NK-92 (cell line): Measurements from ENCODE around the gene CCDC148.
A peak's percentile ranks its signal among the peaks of the same experiment; 100 is the strongest.

ENCODE experiments used
- DNase-seq: peaks from one replicate; lab custom pipeline; 2025; ENCODE audit not compliant: unreplicated experiment; lab: John Stamatoyannopoulos, UW

The CCDC148 gene

DNA sequence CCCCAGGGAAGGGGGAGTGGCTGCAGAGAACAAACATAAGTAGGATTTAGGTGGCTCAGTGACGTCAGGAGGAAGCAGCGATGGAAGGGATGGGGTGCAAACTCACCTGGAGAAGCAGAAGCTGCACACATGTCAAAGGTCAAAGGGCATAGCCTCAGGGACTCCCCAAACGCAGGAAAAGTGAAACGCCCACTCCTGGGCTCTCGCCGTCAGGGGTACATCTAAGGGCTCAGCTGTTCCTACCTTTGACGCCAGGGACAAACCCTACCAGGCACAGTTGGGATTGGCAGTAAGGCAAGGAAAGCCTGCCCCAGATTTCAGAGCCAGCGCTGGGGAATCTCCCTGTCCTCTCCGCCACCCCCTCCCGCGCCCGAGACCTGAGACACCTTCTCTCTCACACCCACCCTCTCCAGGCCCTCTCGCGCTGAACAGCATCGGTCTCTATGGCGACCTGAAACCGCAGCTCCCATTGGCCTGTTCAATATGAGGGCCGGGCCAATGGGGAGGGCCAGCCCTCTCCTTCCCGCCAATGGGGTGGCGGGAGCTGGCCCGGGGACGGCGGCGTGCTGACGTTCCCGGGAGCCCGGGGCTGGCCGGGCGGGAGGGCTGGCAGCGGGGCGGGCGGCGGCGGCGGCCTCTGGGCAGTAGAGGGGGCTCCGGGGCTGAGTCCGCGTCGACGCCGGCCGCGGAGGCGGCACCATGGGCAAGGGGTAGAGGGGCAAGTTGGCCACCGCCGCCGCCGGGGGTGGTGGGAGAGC, at the start of gene CCDC148, which contains the start of gene PKP4:
CCDC148 (minus strand) TSS at position 445 of the 758 bp plus-strand sequence; CDS start at position 131, 314 bp downstream.
PKP4 (plus strand) TSS at position 644 of the 758 bp plus-strand sequence. CDS start 76,233 bp downstream, outside the sequence.
- peak; percentile 55 for DNase-seq

DNA sequence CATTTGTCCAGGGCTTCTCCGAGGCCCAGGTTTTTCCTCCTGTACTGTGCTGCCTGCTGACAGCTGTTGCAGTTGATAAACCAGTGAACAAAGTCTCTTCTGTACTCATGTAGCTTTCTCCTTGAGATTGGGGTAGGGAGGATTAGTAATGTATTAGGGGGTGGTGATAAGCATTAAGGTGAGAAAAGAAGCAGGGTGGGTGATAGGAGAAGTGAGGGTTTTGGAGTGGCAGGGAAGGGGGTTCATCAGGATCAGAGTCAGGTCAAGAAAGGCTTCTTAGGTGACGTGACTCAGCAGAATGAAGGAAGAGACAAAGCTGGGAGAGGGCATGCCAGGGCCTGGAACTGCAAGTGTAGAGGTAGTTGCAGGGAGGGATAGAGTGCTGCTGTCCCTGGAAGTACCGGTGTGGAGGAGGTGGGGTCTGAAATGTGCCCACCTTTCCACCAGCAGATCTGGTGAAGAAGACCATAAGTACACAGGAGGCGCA, 48.9 kb upstream of the CCDC148 start:
- no peak for DNase-seq

DNA sequence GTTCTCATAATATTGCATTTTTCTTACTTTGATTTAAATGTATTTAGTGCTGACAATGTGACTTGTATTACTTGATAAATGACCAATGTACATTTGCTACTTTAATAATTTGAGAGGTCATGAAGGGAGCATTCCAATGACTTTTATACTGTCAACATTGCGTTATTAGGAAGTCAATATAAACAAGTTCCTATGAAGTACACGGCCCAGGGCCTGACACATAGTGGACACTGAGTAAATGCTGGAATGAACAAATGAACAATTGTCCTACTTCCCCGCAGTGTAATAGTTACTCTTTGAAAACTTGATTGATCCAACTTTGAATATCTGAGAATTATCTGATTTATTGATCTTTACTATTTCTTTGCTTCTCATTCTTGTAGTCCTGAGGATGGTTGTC, 47.5 kb upstream of the CCDC148 start:
- no peak for DNase-seq

DNA sequence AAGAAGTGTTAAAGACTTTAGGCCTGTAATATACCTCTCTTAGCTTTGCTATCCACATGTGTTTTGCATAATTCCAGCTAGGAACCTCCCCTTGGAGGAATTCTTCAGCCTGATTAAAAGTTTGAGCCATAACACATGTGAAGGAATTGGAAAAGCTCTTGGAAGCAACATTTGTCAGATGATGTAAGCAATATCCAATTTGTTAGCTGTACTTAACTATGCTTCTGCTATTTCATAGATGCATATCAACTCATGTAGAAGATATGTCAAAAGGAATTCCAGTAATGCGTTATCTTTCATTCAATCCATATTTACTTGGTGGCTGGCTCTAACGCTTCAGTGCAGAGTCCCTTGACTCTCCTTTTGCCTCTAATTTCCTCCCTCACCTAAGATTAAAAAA, 46.4 kb upstream of the CCDC148 start:
- no peak for DNase-seq

DNA sequence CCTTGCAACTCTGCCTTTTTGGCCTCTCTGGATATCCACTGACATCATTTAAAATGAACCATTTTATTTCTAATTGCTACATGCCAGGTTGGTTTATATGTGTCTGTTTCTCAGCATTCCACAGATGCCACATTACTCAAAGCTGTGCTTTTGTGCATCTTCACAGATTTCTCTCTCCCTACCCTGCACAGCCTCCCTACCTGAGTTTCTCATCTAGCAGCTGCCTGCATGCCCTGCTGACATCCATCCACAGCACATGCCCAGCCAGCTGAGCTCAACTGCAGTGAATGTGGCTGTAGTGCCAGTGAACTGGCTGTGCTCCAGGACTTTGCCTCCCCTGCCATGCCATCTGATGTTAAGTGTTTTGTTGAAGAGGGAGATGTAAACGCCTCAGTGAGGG, 44.7 kb upstream of the CCDC148 start:
- no peak for DNase-seq

DNA sequence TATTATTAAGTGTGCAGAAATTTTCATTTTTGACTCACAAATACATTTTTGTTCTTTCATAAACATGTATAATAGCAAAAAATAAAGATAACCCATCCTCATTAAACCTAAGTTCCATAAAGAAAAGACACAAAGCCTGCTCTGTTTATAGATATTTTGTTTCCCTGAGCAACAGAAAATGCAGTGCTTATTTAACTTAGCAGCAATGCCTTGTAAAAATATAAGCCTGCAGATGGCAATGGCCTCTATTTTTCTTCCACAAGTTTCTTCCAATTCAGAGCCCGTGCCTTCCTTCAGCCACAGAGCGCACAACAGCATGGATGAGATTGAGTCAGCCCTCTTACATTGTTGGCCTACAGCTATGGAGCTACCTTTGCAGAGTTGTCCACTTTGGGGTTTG, 43.8 kb upstream of the CCDC148 start:
- DNase-seq = no peak

DNA sequence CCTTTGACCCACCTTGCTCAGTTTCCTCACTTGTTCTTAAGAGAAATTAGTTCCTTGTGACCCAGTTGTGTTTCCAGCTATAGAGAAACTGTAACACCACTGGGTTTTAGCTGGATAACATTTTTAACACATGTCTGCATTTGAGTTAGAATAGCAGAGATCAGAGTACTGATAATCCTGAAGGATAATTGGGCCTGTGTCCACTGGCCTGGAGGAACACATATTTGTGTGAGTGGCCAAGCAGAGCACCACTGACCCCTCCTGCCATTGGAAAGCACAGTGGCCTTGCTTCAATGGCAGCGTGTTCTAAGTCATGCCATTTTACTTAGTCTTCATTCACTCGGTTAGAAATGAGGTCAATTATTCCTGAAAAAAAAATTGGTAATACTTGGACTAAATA, 42.8 kb upstream of the CCDC148 start:
- DNase-seq = no peak

DNA sequence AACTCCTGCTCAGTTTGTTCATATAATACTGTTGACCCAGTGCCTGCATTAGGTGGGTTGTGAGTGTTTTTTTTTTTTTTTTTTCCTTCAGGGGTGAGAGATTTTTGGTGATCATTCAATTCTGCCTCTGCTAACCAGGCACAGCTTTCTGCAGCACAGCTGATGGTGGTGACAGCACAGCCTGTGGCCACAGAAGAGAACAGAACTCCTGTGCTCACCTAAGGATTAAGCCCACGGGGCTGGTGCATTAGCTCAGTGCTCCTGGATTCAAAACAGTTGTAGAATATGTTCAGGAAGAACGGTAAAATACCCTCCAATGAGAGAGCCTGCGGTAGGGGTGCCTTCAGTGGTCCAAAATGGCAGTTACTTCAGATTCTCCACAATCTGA, 42.2 kb upstream of the CCDC148 start:
- no peak for DNase-seq

DNA sequence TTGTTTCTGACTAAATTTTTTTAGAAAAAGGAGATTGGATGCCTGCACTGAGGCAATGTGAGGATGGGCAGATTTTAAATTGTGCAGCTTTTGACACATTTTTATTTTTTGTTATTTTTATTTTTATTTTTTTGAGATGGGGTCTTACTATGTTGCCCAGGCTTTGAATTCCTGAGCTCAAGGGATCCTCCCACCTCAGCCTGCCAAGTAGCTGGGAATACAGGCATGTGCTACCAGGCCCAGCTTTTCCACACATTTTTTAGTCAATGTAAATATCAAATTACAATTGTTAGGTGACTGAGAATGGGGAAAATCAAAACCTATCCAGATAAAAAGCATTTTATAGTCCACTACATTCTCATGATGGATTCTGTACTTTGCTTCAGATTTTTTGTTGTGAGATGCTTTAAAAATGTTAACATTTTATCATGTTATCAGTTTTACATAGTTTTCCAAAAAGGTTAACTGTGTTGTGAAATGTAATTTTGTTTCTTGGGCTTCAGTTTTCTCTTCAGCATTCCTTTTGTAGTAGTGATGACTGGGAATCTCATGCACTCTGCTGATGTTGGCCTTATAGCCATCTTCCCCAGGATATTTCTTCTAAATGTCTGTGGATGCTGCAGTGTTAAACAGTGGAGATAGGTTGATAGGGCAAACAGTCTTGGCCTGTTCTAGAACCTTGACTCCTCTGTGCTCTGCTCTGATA, 41.6 kb upstream of the CCDC148 start:
- DNase-seq = no peak

DNA sequence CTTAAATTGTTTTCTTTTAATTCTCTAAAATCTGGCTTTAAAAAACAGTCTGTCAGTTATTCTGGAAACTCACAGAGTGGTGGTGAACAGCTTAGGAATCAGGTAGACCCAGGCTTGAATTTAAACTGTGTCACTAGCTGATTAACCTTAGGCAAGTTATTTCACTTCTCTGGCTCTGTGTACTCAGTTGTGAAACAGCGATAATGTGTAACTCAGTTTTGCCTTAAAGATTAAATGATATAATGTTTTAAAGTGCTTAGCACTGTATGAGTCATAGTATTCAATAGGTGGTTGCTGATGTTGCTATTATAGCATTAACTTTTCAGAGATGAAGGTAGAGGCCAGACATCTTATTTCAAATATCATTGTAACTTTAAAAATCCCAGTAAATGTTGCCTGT, 40.9 kb upstream of the CCDC148 start:
- no peak for DNase-seq

DNA sequence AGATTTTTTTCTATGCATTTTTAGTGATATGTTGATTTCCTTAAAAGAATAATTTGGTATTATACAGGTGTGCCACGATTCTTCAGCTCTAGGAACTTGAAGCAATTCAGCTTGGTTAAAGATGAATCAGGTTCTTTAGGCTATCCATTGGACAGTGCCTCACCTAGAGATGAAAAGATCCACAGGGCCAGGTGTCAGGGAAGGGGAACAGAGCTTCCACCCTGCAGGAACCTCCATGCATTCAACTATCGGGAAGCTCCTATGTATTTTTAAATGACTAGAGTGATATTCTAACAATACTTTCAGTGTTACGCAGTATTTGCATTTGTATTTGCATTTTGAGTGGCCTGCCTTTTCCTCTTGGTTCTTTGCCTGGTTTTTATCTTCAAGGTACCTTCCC, 40.4 kb upstream of the CCDC148 start:
- no peak for DNase-seq

DNA sequence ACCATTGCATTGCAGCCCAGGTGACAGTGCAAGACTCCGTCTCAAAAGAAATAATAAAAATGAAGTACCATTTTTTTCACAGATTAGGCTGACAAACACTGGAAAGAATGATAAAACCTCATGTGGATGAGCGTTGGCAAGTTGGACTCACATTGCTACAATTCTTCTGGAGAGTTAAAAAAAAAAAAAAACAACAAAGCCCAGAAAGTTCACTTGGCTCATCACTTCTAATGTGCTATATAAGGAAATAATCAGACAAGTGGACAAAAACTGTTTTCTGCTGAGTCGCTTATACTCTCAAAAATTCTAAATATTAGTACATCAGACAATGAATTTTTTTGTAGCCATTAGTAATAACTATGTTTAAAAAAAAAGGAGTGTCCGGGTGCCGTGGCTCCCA, 38.6 kb upstream of the CCDC148 start:
- DNase-seq = no peak

DNA sequence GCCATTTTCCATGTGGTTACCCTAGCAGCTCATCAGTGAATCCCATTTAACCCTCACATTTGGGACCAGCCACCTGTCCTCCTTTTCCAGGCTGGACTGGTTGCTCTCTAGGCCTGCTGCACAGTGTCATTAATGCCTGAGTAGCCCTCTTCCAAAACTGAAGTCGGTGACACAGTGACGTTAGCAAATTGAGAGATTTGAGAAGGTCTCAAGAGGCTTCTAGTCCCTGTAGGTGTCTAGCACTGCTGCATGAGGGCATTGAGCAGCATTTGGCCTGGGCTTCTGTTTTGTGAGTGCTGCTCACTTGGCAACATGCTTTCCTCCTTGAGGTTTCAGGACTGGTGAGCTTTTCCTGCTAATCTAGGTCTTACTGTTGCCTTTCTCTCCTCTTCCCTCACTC, 36.9 kb upstream of the CCDC148 start:
- DNase-seq = no peak

DNA sequence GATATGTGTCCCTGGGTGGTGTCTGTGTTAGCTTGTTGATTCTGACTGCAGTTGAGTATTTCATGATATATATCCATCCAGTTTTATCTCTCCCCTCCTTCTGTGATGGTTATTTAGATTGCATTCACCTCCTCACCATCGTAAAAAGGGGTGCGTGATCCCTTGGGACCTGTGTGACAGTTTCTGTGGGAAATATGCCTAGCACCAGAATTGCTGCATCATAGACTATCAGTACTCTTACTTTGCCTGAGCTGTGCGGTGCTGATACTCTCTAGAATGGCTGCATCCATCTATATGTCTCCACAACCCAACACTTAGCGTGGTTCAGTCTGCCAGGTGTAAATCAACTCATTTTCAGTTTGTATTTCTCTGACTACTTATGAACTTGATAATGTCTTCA, 34.5 kb upstream of the CCDC148 start:
- no peak for DNase-seq

DNA sequence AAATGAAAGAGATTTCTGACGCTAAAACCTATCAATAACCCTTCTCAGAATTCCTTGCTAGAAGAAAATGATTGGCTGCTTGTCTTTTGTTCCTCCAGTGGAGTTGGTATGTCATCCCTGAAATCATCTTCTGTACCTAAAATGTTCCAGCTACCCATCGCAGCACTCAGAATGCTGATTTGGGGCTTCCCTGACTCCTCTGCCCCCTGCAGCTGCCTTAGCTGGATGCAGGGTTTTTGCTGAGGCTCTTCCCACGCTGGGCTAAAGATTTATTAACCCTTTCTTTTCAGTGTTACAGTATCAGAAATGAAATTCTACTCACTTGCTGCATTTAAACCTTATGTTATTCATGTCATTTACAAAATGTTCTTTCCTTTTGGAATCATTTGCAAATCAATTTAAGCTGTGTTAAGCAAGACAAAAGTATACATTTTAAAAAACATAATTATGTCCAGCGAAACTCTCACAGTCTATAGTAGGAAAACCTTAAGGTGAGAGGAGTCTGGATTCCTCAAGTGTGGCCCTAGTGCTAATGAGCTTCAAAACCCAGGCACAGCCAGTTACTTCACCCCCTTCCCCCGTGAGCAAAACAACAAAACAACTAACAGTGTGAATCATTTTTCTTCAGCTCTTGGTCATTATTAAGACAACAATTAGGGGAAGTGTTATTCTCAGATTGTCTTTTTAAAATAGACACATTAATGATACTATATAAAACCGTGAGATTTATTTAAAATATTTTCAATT, 33.0 kb upstream of the CCDC148 start:
- DNase-seq = no peak

DNA sequence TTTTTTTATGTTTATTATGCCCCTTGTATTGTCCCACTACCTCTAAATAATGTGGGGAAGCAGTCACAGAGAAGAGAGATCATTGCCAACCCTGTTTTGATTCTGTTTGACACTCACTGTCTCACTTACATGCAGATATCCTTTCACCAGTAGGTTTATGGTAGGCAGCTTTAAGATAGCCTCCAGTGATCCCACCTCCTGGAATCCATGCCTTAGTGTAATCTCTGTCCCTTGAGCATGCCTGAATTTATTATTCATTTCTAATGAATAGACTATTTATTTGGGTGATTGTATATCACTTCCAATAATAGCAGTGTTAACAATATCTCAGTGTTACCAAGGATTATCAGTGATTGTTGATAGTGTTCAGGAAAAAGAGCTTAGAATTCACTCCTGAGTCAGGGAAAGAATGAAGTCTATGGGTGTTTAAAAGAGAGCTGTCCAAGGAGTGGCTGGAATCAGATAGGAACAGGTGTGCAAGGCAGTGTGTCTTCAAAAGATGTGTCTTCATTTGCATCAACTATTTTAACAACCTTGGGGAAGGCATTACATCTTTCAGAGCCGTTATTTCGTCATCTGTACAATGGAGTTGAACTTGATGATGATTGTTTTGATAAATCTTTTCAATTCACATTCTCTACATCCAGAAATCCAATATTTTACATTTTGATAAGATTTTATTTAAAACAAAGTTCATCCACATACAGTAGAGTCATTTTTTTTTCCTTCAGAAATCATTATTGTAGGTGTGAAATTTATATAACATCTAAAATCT, 32.1 kb upstream of the CCDC148 start:
- DNase-seq = no peak

DNA sequence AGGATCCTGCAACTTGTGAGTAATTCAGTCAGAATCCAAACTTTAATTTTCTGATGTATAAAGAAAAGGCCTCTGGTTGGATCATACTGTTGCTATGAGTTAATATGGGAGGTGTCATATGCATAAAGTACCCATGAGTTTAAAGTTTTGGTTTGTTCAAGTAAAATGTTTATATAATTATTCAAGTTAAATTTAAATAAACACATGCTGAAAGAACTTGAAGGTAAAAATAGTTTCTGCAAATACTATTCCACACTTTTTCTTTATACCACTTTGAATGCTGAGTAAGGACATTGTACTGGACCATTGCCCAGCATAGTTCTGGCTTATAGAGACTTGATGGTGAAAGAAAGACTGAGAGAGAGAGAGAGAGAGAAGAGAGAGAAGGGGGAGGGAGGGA, 30.9 kb upstream of the CCDC148 start:
- no peak for DNase-seq

DNA sequence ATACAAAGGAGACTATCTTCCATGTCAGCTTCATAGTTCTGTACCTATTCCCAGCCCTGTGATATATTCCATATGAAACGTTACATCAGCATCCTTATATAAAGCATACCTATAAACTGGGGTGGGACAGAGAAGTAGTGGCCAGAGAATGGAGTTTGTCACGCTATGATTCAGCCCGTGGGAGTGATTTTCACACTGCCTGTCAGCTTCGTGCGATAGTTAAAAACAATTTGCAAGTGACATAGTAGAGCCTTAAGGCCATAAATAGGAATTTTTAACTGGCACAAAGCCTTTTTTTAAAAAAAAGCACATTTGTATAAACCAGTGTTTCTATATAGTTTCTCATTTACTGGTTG, 30.4 kb upstream of the CCDC148 start:
- no peak for DNase-seq

DNA sequence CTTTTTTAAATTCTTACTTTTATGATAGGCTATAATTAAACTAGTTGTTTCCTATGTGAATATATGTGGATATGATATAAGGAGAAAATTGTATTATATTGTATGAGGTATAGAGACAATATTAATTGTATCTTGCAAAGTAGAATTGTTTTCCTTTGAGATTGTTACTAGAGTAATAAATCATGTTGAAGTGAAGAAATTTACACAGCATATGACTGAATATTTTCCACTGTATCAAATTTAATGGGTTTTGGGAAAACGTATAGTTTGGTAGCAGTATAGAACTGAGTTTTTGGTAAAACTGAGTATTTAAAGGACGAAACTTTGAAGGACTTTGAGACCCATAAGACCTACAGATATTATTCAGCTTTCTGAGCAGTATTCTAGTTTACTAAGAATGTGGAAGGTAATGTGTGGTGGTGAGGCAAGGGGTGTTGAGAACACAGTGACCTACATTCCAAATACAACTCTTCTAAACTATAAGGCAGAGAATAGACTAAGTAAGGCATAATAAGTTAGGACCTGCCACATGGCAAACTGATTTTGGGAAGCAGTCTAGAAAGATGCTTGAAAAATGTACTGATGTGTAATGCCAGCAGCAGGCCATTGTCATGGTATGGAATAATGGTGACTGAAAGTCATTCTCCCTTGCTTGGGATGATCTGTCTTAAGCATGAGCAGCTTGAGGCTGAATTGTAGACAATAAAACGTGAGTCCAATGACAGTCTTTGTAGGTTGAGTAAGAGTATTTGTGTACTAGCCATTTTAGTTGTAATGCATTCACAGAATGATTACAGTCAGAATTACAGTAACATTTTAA, 29.8 kb upstream of the CCDC148 start:
- no peak for DNase-seq

DNA sequence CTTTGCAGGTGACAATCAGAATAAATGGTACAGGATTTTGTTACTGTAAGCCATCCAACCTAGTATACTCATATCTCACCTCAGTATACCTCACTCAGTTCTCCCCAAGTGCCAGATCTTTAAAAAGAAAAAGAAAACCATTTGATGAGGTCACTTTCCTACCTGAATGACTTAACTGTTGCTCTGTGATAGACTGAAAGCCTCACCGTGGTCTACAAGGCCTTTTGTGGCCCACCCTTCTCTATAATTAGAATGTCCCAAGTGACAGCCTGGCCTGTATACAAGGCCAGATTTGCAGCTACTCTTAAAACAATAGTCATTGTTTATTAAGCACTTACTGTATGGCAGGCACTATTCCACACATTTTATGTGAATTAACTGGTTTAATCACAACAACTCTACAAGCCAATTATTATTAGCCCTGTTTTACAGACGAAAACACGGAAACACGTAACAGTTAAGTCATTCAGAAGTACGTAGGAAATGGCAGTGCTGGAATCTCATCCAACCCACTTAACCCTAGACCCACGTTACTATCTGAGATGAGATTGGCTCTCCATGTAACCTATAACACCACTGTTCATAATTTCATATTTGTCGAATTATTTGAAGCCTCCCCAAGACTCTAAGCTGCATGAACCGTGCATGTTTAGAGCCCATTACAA, 28.5 kb upstream of the CCDC148 start:
- DNase-seq = no peak
